GM12865 (cell line): ENCODE measurements around the gene STX10.

ENCODE experiments used
- DNase-seq: peaks from one replicate; pipeline ENCODE4 v3.0.0; 2010; ENCODE audit warnings: low read depth
- H3K4me3 ChIP-seq: 2 replicates; pipeline ENCODE4 v1.5.1; 2011; ENCODE audit warnings: mild to moderate bottlenecking, low read depth, low read length, control low read depth
- CTCF ChIP-seq: IDR thresholded peaks from 2 replicates; pipeline ENCODE4 v1.5.1; 2011; ENCODE audit warnings: low read length, control low read depth, low read depth, inconsistent platforms; ENCODE audit not compliant: insufficient read depth; ENCODE audit errors: missing control alignments

The STX10 gene

GRCh38 chr19:13134626-13135025 is 15.5 kb downstream of the STX10 start:
- DNase-seq: no peak
- TF ChIP-seq CTCF: no peak
- H3K4me3 ChIP-seq: no peak overlapping the region

GRCh38 chr19:13133241-13133870 is 16.8 kb downstream of the STX10 start:
- TF ChIP-seq CTCF: no peak
- no peak overlapping the region for H3K4me3 ChIP-seq
- no peak for DNase-seq

GRCh38 chr19:13132471-13133180 is 17.5 kb downstream of the STX10 start:
- no peak for TF ChIP-seq CTCF

GRCh38 chr19:13130886-13131490 is 19.2 kb downstream of the STX10 start:
- H3K4me3 ChIP-seq: no peak overlapping the region
- DNase-seq: no peak
- no peak for TF ChIP-seq CTCF

More at GRCh38 chr19:13132471-13133180, 17.5 kb downstream of the STX10 start:
- DNase-seq: no peak
- H3K4me3 ChIP-seq: no peak overlapping the region

- no peak for DNase-seq
- no peak for TF ChIP-seq CTCF
- no peak overlapping the region for H3K4me3 ChIP-seq
These were observed 20.8 kb downstream of the STX10 start for GRCh38 chr19:13129384-13129783.

GRCh38 chr19:13128583-13128982 is 21.6 kb downstream of the STX10 start:
- no peak for DNase-seq
- TF ChIP-seq CTCF: no peak
- no peak overlapping the region for H3K4me3 ChIP-seq
